Activated CD8-positive, alpha-beta memory T cell treated with anti-CD3 and anti-CD28 coated beads, Interleukin-2, amount 50 U/mL, for 48 hours (primary cell): Measurements from ENCODE around the gene RAB11FIP3.
"Not testable (repeated sequence)": the region's sequence is repeated elsewhere in the genome, so short reads cannot be mapped to it uniquely, and the experiment has no call there.

Experiments
- DNase-seq: peaks from one replicate; pipeline ENCODE4 v3.0.0-alpha.2; 2020

The RAB11FIP3 gene

GRCh38 chr16:497258-497657 lies 71.8 kb downstream of the RAB11FIP3 start:
- DNase-seq = no peak

GRCh38 chr16:499924-500323 lies 74.5 kb downstream of the RAB11FIP3 start:
- DNase-seq = no peak

DNA sequence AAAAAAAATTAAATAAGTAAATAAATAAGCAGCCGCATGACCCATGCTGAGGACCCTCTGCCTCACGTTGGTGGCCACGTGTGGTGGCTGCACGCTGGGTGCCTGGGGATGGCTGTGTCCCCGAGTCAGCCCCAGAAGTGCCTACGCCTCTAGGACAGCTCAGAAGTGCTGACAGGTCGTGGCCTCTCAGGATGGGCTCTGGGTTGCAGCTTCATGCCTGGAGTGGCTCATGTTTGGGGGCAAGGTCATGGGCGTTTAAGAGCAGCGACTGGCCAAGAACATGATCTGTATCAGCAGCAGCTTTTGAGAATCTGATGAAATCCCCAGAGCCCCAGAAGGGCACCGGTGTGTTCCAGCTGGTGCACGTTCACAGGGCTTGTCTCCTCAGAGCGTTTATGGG lies 75.3 kb downstream of the RAB11FIP3 start:
- DNase-seq = no peak

- no peak for DNase-seq
Measured at GRCh38 chr16:502179-502943, 76.9 kb downstream of the RAB11FIP3 start.

DNA sequence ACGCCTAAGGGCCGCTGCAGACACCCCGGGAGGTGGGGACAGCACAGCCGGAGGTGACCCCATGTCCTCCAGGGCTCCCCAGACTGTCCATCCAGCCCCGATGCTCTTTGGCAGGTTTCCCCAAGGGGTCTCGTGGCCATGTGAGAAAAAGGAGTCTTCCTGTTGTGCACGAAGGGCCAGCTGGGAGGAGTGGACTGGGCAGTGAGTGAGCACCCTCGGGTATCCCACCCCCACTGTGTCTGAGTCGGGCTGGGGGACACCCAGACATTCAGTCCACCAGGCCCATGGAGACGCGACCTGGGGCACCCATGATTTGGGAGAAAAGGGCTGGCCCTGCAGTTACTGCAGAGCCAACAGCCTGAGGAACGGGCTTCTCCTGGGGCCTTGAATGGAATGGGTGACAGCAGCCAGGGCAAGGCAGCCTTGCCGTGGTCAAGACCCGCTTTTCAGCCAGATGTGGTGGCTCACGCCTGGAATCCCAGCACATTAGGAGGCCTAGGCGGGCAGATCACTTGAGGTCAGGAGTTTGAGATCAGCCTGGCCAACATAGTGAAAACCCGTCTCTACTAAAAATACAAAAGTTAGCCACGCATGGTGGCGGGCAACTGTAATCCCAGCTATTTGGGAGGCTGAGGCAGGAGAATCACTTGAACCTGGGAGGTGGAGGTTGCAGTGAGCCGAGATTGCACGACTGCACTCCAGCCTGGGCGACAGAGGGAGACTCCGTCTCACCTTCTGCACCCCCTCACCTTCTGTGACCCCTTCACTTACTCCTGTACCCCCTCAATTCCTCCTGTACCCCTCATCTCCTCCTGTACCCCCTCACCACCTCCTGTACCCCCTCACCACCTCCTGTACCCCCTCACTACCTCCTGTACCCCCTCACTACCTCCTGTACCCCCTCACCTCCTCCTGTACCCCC lies 78.0 kb downstream of the RAB11FIP3 start:
- DNase-seq = no peak

DNA sequence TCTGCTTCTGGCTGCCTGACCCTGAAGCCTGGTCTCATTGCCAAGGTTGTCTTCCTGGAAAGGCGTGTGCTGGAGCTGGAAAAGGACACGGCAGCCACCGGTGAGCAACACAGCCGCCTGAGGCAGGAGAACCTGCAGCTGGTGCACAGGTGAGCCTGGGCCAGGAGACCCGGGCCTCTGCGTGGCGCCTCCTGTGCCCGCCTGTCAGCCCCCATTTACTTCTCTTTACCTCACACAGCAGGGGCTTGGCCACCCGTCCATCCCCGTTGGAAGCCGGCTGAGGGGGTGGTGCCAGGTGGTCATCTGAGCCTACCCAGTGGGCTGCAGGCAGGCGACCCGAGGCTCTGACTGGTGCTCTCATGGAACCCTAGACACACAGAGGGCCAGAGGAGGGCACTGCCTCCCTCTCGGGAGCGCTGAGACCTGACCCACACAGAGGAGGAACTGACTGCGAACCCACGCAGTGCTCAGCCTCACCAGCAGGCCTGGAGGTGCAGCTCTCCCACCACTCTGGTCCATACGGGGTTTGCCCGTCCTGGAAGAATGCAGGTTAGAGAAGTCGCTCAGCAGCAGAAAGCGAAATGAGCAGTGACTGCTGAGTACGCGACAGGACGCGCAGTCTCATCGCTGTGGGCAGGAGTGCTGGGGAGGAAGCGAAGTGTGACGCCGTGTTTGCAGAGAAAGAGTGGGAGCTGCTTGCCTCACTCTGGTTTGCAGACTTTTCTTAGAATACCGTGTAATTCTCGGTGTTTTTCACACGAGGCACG lies 80.2 kb downstream of the RAB11FIP3 start:
- DNase-seq = no peak

GRCh38 chr16:506246-506546 lies 80.7 kb downstream of the RAB11FIP3 start:
- DNase-seq = no peak

GRCh38 chr16:507527-507926 lies 82.1 kb downstream of the RAB11FIP3 start:
- DNase-seq = not testable (repeated sequence)

GRCh38 chr16:507996-508395 lies 82.5 kb downstream of the RAB11FIP3 start:
- no peak for DNase-seq

DNA sequence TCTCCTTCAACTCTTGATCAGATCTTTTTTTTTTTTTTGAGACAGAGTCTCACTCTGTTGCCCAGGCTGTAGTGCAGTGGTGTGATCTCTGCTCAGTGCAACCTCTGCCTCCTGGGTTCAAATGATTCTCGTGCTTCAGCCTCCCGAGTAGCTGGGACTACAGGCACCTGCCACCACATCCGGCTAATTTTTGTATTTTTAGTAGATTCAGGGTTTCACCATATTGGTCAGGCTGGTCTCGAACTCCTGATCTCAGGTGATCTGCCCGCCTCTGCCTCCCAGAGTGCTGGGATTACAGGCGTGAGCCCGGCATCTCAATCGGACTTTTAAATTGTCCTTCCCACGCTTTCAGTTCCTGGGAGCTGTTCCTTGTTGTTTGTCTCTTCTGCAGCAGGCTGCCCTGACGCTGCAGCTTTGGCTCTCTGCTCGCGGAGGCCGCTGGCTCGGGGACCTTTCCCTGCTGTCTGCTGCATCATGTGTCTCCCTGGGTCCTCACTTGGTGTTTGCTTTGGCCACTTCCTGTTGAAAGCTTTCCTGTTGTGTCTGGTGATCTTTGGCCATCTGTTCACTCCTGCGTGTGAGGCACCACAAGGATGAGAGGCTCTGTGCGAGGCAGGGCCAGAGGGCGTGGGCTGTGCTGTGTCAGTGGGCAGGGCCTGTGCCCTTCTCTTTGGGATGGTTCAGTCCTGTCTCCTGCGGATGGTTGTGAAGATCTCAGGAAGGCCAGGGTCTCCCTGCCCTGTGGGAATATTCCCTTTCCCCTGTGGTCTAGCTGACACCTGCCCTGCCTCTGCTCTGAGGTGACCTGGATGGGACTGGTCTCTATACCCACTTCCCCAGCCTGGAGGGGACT lies 83.7 kb downstream of the RAB11FIP3 start:
- DNase-seq = no peak

DNA sequence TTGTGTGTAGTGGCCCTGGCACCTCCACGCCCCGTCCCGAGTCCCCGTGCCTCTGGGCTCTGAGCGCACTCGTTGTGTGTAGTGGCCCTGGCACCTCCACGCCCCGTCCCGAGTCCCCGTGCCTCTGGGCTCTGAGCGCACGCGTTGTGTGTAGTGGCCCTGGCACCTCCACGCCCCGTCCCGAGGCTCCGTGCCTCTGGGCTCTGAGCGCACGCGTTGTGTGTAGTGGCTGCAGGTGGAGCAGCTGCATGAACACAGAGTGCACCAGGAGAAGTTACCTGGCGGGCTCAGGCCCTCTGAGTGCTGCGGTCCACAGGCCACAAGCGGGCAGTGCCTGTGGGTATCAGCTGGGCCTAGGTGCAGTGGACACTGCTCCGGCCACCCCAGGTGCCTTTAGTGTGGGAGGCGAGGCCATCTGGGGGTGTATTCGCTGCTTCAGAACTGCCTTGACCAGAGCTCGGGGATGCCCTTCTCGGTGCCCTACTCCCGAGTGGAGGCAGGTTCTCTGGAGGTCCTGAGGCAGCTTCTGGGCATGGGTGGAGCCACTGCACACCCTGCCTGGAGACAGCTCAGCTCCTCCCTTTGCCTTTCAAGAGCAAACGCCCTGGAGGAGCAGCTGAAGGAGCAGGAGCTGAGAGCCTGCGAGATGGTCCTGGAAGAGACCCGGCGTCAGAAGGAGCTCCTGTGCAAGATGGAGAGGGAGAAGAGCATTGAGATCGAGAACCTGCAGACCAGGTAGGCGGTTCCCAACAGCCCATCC lies 84.8 kb downstream of the RAB11FIP3 start:
- DNase-seq = no peak

DNA sequence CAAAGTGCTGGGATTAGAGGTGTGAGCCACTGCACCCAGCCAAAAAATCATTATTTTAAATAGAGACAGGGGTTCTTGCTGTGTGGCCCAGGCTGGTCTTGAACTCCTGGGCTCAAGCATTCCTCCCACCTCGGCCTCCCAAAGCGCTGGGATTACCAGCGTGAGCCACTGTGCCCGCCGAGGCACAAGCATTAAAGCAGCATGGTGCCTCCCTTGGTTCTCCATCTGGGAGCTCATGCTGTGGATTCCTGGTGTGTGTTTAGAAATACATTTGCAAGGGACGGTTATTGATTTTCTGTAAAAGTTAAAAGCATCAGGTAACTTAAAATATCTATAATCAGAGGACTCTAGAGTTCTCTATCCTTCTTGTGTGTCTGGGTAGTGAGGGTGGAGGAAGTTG lies 87.4 kb downstream of the RAB11FIP3 start:
- DNase-seq = no peak

- no peak for DNase-seq
Measured at GRCh38 chr16:513950-514349, 88.5 kb downstream of the RAB11FIP3 start.

GRCh38 chr16:515175-515938 lies 89.9 kb downstream of the RAB11FIP3 start:
- no peak for DNase-seq

- DNase-seq = no peak
Measured at GRCh38 chr16:515939-516226, 90.4 kb downstream of the RAB11FIP3 start.

DNA sequence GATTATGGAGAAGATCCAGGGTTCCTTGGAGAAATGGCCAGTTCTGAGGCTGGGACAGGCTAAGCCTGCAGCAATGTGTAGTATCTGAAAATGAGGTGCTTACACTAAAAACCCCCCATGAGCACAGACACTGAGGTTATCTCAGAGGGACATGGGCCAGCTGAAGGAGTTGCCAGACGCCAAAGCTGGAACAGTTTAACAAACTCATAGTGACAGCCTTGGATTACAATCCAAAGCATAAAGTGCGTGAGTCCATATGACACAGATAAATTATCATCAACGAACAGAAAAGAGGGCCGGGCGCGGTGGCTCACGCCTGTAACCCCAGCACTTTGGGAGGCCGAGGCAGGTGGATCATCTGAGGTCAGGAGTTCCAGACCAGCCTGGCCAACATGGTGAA lies 90.9 kb downstream of the RAB11FIP3 start:
- DNase-seq = no peak

GRCh38 chr16:518858-519257 lies 93.4 kb downstream of the RAB11FIP3 start:
- DNase-seq = no peak

- no peak for DNase-seq
Measured at GRCh38 chr16:519425-519824, 94.0 kb downstream of the RAB11FIP3 start.

DNA sequence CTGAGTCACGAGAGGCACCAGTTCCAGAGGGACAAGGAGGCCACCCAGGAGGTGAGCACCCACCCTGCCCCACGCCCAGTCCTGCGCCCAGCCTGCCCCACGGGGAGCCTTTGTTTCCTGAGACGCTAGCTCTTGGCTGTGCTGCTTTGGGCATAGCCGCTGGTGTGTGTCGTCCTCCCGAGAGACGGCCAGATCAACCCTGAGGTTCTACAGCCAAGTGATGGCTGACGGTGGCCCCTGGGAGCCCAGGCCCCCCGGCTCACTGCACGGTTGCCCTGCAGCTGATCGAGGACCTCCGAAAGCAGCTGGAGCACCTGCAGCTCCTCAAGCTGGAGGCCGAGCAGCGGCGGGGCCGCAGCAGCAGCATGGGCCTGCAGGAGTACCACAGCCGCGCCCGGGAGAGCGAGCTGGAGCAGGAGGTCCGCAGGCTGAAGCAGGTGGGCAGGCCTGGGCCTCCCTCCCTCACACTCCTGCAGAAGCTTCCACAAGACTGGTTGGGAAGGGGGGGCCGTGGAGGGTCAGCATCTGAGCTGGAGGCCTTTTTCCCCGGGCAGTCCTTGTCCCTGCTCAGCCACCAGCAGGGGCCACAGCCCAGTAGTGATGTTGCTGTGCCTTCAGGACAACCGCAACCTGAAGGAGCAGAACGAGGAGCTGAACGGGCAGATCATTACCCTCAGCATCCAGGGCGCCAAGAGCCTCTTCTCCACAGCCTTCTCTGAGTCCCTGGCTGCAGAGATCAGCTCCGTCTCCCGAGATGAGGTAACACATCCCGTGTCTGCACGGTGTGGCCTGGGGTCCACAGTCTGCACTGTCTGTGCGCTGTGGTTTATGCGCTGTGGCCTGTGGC lies 94.6 kb downstream of the RAB11FIP3 start:
- DNase-seq = no peak

DNA sequence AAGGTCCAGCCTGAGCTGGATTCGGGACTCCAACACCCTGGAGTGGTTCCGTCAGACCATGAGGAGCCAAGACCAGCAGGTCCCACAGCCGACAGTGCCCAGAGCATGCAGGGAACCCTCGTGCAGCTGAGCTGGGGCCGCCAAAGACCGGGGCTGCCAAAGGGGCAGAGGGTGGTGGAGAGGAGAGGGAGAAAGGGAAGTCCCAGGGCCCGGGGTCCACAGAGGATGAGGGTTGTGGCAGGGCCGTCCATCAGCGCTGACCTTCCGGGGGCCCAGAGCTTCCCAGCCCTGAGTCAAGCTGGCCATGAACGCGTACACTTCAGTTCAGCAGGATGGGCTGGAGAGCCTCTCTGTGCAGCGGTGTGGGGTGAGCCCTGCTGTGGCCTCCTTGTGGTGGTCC lies 95.4 kb downstream of the RAB11FIP3 start:
- DNase-seq = no peak
